Endothelial cell of umbilical vein (primary cell): Measurements from ENCODE around the gene VKORC1. TPM values are rescaled to one million over a fixed set of nuclear protein-coding genes. Genes with fewer than 3 reads are reported as not detected.

Experiments
- BruUV-seq: library from RNA; stranded (reverse); fragments of 400-500 nt; replicated peaks from 2 replicates; lab custom pipeline; 2021; lab: Mats Ljungman, UMichigan
- CTCF ChIA-PET: fragments of 300-600, 350-600 bp; sonication (Branson Sonifier 250); formaldehyde crosslinking; loops from one replicate; lab custom pipeline; 2021; ENCODE audit warnings: antibody characterized with exemption, inconsistent platforms; lab: Charles Lee
- POLR2A ChIA-PET: fragments of 300-600, 350-600 bp; sonication (Branson Sonifier 250); formaldehyde crosslinking; loops from one replicate; lab custom pipeline; 2021; ENCODE audit warnings: antibody characterized with exemption, inconsistent platforms; lab: Charles Lee
- DNase-seq: peaks from one replicate; pipeline ENCODE4 v3.0.0-alpha.2; 2011; ENCODE audit warnings: low read depth, low spot score
- FAIRE-seq: peaks from 2 replicates; lab custom pipeline; 2011; peaks lifted over from hg19 to GRCh38; lab: Jason Lieb, UNC
- H2AFZ ChIP-seq: 2 replicates; pipeline ENCODE4 v1.6.0; 2012; ENCODE audit warnings: low read depth, low read length, control low read depth, inconsistent platforms
- H3K27ac ChIP-seq: 2 replicates; pipeline ENCODE4 v1.5.1; 2011; ENCODE audit warnings: low read depth, mild to moderate bottlenecking, control low read depth, low read length, moderate library complexity; ENCODE audit not compliant: insufficient read depth
- H3K27me3 ChIP-seq, 2 experiments: 2 replicates each; pipeline versions ENCODE4 v1.6.0 to v1.6.1; 2011; ENCODE audit warnings: low read length in 2 of 2, mixed read lengths in 1 of 2; ENCODE audit not compliant: control insufficient read depth in 2 of 2, insufficient read depth in 2 of 2
- H3K36me3 ChIP-seq, 2 experiments: 2 replicates in 1 of 2; 3 replicates in 1 of 2; pipeline ENCODE4 v1.5.1; 2011; ENCODE audit warnings: low read length in 2 of 2, mild to moderate bottlenecking in 1 of 2, moderate library complexity in 1 of 2; ENCODE audit not compliant: control insufficient read depth in 2 of 2, insufficient read depth in 2 of 2; ENCODE audit errors: extremely low read depth in 1 of 2
- H3K4me1 ChIP-seq: 3 replicates; pipeline ENCODE4 v1.5.1; 2011; ENCODE audit warnings: mild to moderate bottlenecking, low read length; ENCODE audit not compliant: control insufficient read depth, insufficient read depth; ENCODE audit errors: extremely low read depth
- H3K4me2 ChIP-seq: 2 replicates; pipeline ENCODE4 v1.6.1; 2011; ENCODE audit warnings: low read length, control low read depth, mixed read lengths; ENCODE audit not compliant: insufficient read depth
- H3K4me3 ChIP-seq, 3 experiments: fragments of 200-600 bp in 1 of 3; sonication (generic), shearing (Covaris generic) in 1 of 3; replicated peaks in 1 of 3; 2 replicates each; pipeline ENCODE4 v1.5.1; 2011 to 2016; ENCODE audit warnings: control low read depth in 3 of 3, low read length in 3 of 3, mild to moderate bottlenecking in 2 of 3, inconsistent platforms in 1 of 3, low read depth in 1 of 3, moderate library complexity in 1 of 3; ENCODE audit not compliant: insufficient read depth in 1 of 3
- H3K79me2 ChIP-seq: 2 replicates; pipeline ENCODE4 v1.6.0; 2012; ENCODE audit warnings: low read length, inconsistent platforms; ENCODE audit not compliant: control insufficient read depth, insufficient read depth
- H3K9ac ChIP-seq: replicated peaks from 2 replicates; pipeline ENCODE3; 2011; ENCODE audit warnings: low read length, control low read depth; ENCODE audit not compliant: insufficient read depth; ENCODE audit errors: extremely low read depth
- H3K9me1 ChIP-seq: replicated peaks from 3 replicates; pipeline ENCODE4 v1.6.0; 2011; ENCODE audit warnings: mild to moderate bottlenecking, low read length; ENCODE audit not compliant: control insufficient read depth, insufficient read depth; ENCODE audit errors: extremely low read depth
- H3K9me3 ChIP-seq: replicated peaks from 2 replicates; pipeline ENCODE4 v1.5.1; 2012; ENCODE audit warnings: low read length, inconsistent platforms; ENCODE audit not compliant: control insufficient read depth, insufficient read depth
- H4K20me1 ChIP-seq: replicated peaks from 2 replicates; pipeline ENCODE3; 2011; ENCODE audit warnings: mild to moderate bottlenecking, low read length; ENCODE audit not compliant: control insufficient read depth, insufficient read depth; ENCODE audit errors: extremely low read depth
- EZH2 ChIP-seq: IDR thresholded peaks from 2 replicates; pipeline ENCODE4 v1.6.1; 2012; ENCODE audit warnings: borderline replicate concordance, low read depth, mild to moderate bottlenecking, moderate library complexity, low read length, inconsistent platforms; ENCODE audit not compliant: severe bottlenecking
- FOS ChIP-seq: IDR thresholded peaks from 2 replicates; pipeline ENCODE4 v1.6.1; 2011; ENCODE audit warnings: mild to moderate bottlenecking, low read length, moderate library complexity, borderline replicate concordance; ENCODE audit not compliant: insufficient read depth
- GATA2 ChIP-seq: IDR thresholded peaks from 2 replicates; pipeline ENCODE4 v1.7.0; 2011; ENCODE audit warnings: low read depth, mild to moderate bottlenecking, moderate library complexity, mixed read lengths, low read length; ENCODE audit not compliant: insufficient read length, insufficient read depth
- JUN ChIP-seq: IDR thresholded peaks from 2 replicates; pipeline ENCODE4 v1.6.1; 2011; ENCODE audit warnings: borderline replicate concordance, low read depth; ENCODE audit not compliant: insufficient read length, insufficient read depth
- MYC ChIP-seq: IDR thresholded peaks from one replicate; pipeline ENCODE4 v1.6.1; 2011; ENCODE audit warnings: mild to moderate bottlenecking, low read depth, low read length
- POLR2A ChIP-seq: IDR thresholded peaks from 2 replicates; pipeline ENCODE4 v1.6.1; 2012; ENCODE audit warnings: low read depth, mild to moderate bottlenecking, control low read depth, low read length
- POLR2AphosphoS5 ChIP-seq: IDR thresholded peaks from 2 replicates; pipeline ENCODE4 v1.6.1; 2012; ENCODE audit warnings: low read depth, mild to moderate bottlenecking, control low read depth, low read length, moderate library complexity; ENCODE audit not compliant: insufficient read depth
- dilution Hi-C: fragments of 300-500 bp; cut with MboI; formaldehyde crosslinking; loops from one replicate; pipeline ENCODE4 v1.15.0; 2019; ENCODE audit warnings: low sequenced_read_pairs; ENCODE audit not compliant: extremely low pct_ligation_motif_present
- intact Hi-C: fragments of 100-400 bp; cut with micrococcal nuclease; formaldehyde crosslinking; loops from one replicate; pipeline ENCODE4 v1.10.0; 2022
- polyA plus RNA-seq, 4 experiments: library from polyadenylated mRNA; depleted of rRNA in 3 of 4; stranded (reverse) in 3 of 4; unstranded in 1 of 4; fragments of >200 nt; gene quantifications; 2 replicates each; pipeline versions ENCODE4 v1.2.1 to v1.2.3, GENCODE V29; 2011 to 2012; ENCODE audit warnings: missing spikeins in 1 of 4
- total RNA-seq: library from RNA; stranded (reverse); gene quantifications from 2 replicates; pipeline ENCODE4 v1.2.3, GENCODE V29; 2021
- TF ChIP-seq, protein P1 (sequence below), 2 donors: IDR thresholded peaks; 1 replicate in 1 of 2; 2 replicates in 1 of 2; pipeline ENCODE4 v1.5.1; 2011; ENCODE audit warnings: low read length in 2 of 2, mild to moderate bottlenecking in 2 of 2, moderate library complexity in 2 of 2, control low read depth in 1 of 2, inconsistent platforms in 1 of 2, low read depth in 1 of 2; ENCODE audit not compliant: insufficient read depth in 1 of 2; ENCODE audit errors: extremely low read depth in 1 of 2
- TF ChIP-seq, protein P2 (sequence below): IDR thresholded peaks from 2 replicates; pipeline ENCODE4 v1.6.1; 2011; ENCODE audit not compliant: insufficient read depth, insufficient read length

VKORC1 gene
- total and polyA plus RNA-seq, 2 donors (not counting 3 experiments of a cell fraction or from before 2014, with no cell fraction given) = 93.5 to 586 TPM

DNA sequence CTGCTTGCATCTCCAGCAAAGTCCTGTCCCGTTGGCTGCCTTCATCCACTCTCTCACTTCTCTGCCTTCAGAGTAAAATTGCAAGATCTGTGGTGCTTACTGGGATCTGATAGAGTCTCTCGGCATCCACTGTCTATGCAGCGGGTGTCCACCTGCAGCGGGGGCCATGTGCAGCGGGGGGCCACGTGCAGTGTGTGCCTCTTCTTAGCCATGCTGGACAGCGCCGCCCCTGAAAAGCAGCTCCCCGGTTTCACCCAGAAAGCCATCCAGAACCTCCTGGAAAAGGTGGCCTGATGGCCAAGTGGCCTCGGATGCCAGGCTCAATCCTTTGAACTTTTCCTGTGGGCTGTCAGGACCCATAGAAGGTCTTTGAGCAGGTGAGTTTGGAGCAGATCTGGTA is 51.7 kb downstream of the VKORC1 start:
- ChIA-PET CTCF (interaction anchor here (0.8 kb wide), 1 partner anchor 58 kb away, joined by 4 read pairs; the partner anchor contains the start of gene HSD3B7), POLR2A (interaction anchor here (0.6 kb wide), 1 partner anchor 28 kb away, joined by 3 read pairs; no protein-coding TSS in a partner anchor)
- no peaks in the 10 kb centered on the region for H4K20me1 ChIP-seq
- H3K9me3 ChIP-seq = no peaks in the 10 kb centered on the region
- no peak overlapping the region for H3K9ac ChIP-seq
- no peaks in the 10 kb centered on the region for H3K79me2 ChIP-seq
- H3K4me2 ChIP-seq = no peak overlapping the region
- peaks cover 0 to 25% of the 10 kb centered on the region in 2 experiments for H3K36me3 ChIP-seq
- H3K4me3 ChIP-seq = no peak overlapping the region
- DNase-seq (no peak), FAIRE-seq (no peak)
- H3K27ac ChIP-seq = no peak overlapping the region
- no peaks in the 10 kb centered on the region for H3K27me3 ChIP-seq
- BruUV-seq = no TSS peak
- dilution Hi-C loops (no loop called here), intact Hi-C loops (no loop called here)
- no peak overlapping the region for H2AFZ ChIP-seq
- H3K9me1 ChIP-seq = no peaks in the 10 kb centered on the region
- no peaks in the 10 kb centered on the region for H3K4me1 ChIP-seq
- no peak for TF ChIP-seq POLR2AphosphoS5
- no peak for TF ChIP-seq FOS
- TF ChIP-seq GATA2 = no peak
- TF ChIP-seq POLR2A = no peak
- no peak for TF ChIP-seq MYC
- TF ChIP-seq, protein P1, sequence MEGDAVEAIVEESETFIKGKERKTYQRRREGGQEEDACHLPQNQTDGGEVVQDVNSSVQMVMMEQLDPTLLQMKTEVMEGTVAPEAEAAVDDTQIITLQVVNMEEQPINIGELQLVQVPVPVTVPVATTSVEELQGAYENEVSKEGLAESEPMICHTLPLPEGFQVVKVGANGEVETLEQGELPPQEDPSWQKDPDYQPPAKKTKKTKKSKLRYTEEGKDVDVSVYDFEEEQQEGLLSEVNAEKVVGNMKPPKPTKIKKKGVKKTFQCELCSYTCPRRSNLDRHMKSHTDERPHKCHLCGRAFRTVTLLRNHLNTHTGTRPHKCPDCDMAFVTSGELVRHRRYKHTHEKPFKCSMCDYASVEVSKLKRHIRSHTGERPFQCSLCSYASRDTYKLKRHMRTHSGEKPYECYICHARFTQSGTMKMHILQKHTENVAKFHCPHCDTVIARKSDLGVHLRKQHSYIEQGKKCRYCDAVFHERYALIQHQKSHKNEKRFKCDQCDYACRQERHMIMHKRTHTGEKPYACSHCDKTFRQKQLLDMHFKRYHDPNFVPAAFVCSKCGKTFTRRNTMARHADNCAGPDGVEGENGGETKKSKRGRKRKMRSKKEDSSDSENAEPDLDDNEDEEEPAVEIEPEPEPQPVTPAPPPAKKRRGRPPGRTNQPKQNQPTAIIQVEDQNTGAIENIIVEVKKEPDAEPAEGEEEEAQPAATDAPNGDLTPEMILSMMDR (IDR thresholded peaks at IDR 0.05; ENCODE audit: extremely low read depth in 1 of 2, insufficient read depth in 1 of 2, low read depth in 1 of 2, low read length in 2 of 2) = no peak
- TF ChIP-seq, protein P2, sequence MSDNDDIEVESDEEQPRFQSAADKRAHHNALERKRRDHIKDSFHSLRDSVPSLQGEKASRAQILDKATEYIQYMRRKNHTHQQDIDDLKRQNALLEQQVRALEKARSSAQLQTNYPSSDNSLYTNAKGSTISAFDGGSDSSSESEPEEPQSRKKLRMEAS = no peak
- TF ChIP-seq EZH2 = no peak
- no peak for TF ChIP-seq JUN

Other genes with a start within 250 kb of the VKORC1 start
- 38.3 and 39.5 TPM in 2 replicates for gene BCL7C, start 200.7 kb downstream of the VKORC1 start, total RNA-seq
- 30.2 and 33.7 TPM in 2 replicates for gene BCL7C, start 200.7 kb downstream of the VKORC1 start, polyA plus RNA-seq
- gene CTF1, start 198.2 kb downstream of the VKORC1 start, total RNA-seq = 1.4 and 1.5 TPM in 2 replicates
- 4.3 and 4.7 TPM in 2 replicates for gene CTF1, start 198.2 kb downstream of the VKORC1 start, polyA plus RNA-seq
- gene FBXL19, start 171.2 kb downstream of the VKORC1 start, total RNA-seq = 37.3 and 38.0 TPM in 2 replicates
- 22.1 and 29.5 TPM in 2 replicates for gene FBXL19, start 171.2 kb downstream of the VKORC1 start, polyA plus RNA-seq
- 17.0 and 17.6 TPM in 2 replicates for gene ORAI3, start 145.7 kb downstream of the VKORC1 start, total RNA-seq
- 25.4 and 33.9 TPM in 2 replicates for gene ORAI3, start 145.7 kb downstream of the VKORC1 start, polyA plus RNA-seq
- 21.3 and 25.6 TPM in 2 replicates for gene SETD1A, start 137.0 kb downstream of the VKORC1 start, total RNA-seq
- gene SETD1A, start 137.0 kb downstream of the VKORC1 start, polyA plus RNA-seq = 3.4 and 3.5 TPM in 2 replicates
- gene HSD3B7, start 109.6 kb downstream of the VKORC1 start, total RNA-seq = 2.9 and 3.5 TPM in 2 replicates
- 4.8 and 6.3 TPM in 2 replicates for gene HSD3B7, start 109.6 kb downstream of the VKORC1 start, polyA plus RNA-seq
- 0.07 and 0.11 TPM in 2 replicates for gene STX1B, start 84.2 kb downstream of the VKORC1 start, total RNA-seq
- 0.14 and 0.21 TPM in 2 replicates for gene STX1B, start 84.2 kb downstream of the VKORC1 start, polyA plus RNA-seq
- 60.7 and 65.2 TPM in 2 replicates for gene STX4, start 61.2 kb downstream of the VKORC1 start, total RNA-seq
- 49.4 and 49.5 TPM in 2 replicates for gene STX4, start 61.2 kb downstream of the VKORC1 start, polyA plus RNA-seq
- gene ZNF668, start 20.6 kb downstream of the VKORC1 start, total RNA-seq = 11.6 and 13.3 TPM in 2 replicates
- gene ZNF668, start 20.6 kb downstream of the VKORC1 start, polyA plus RNA-seq = 11.8 and 14.4 TPM in 2 replicates
- gene ZNF646, start 20.4 kb downstream of the VKORC1 start, total RNA-seq = 13.1 and 15.9 TPM in 2 replicates
- gene ZNF646, start 20.4 kb downstream of the VKORC1 start, polyA plus RNA-seq = 4.1 and 5.9 TPM in 2 replicates
- 2.8 and 4.5 TPM in 2 replicates for gene PRSS53, start 5.9 kb downstream of the VKORC1 start, total RNA-seq
- 3.5 and 4.6 TPM in 2 replicates for gene PRSS53, start 5.9 kb downstream of the VKORC1 start, polyA plus RNA-seq
- gene BCKDK, start 13.6 kb upstream of the VKORC1 start, total RNA-seq = 56.5 and 57.8 TPM in 2 replicates
- gene BCKDK, start 13.6 kb upstream of the VKORC1 start, polyA plus RNA-seq = 78.3 and 96.7 TPM in 2 replicates
- 42.1 and 42.8 TPM in 2 replicates for gene KAT8, start 22.9 kb upstream of the VKORC1 start, total RNA-seq
- 30.7 and 33.3 TPM in 2 replicates for gene KAT8, start 22.9 kb upstream of the VKORC1 start, polyA plus RNA-seq
- gene PRSS8, start 40.9 kb upstream of the VKORC1 start, total RNA-seq = not detected in 2 replicates
- 0.11 and 0.12 TPM in 2 replicates for gene PRSS8, start 40.9 kb upstream of the VKORC1 start, polyA plus RNA-seq
- not detected in 2 replicates for gene PRSS36, start 55.3 kb upstream of the VKORC1 start, total RNA-seq
- 0.57 and 0.73 TPM in 2 replicates for gene PRSS36, start 55.3 kb upstream of the VKORC1 start, polyA plus RNA-seq
- gene FUS, start 85.3 kb upstream of the VKORC1 start, total RNA-seq = 569 and 574 TPM in 2 replicates
- 191 and 307 TPM in 2 replicates for gene FUS, start 85.3 kb upstream of the VKORC1 start, polyA plus RNA-seq
- gene PYCARD, start 108.0 kb upstream of the VKORC1 start, total RNA-seq = 19.1 and 23.0 TPM in 2 replicates
- 40.1 and 58.9 TPM in 2 replicates for gene PYCARD, start 108.0 kb upstream of the VKORC1 start, polyA plus RNA-seq
- not detected in 2 replicates for gene TRIM72, start 119.3 kb upstream of the VKORC1 start, total RNA-seq
- gene TRIM72, start 119.3 kb upstream of the VKORC1 start, polyA plus RNA-seq = not detected in 2 replicates
- gene PYDC1, start 122.3 kb upstream of the VKORC1 start, total RNA-seq = not detected in 2 replicates
- not detected in 2 replicates for gene PYDC1, start 122.3 kb upstream of the VKORC1 start, polyA plus RNA-seq
- not detected in 2 replicates for gene ITGAM, start 165.2 kb upstream of the VKORC1 start, total RNA-seq
- gene ITGAM, start 165.2 kb upstream of the VKORC1 start, polyA plus RNA-seq = not detected in 2 replicates